ENCODE results near the gene TBX21. TPM values are rescaled to one million over a fixed set of nuclear protein-coding genes. Genes with fewer than 3 reads are reported as not detected.

Gene TBX21
- total RNA-seq, 2 experiments from 2014 or later, result 10.6 to 12.3 TPM

DNA sequence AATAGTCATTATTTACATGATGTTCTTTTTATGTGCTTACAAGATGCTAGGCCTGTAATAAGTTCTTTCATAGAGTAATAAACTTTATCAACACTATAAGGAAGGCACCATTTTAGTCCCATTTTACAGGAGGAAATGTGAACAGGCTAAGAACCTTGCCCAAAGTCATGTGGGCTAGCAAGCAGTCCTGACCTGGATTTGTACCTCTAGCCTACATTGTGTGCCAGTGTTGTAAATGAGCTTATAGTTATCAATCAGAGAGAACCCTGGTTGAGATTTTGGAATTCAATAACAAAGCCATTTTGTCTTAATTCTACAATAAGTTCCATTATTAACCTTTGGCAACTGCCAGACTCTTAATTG lies 45.7 kb upstream of the TBX21 start:
- Histone ChIP-seq H3K27ac (ENCODE audit: low read depth in 1 of 2, low read length in 2 of 2) (no peak overlapping the region), H3K4me3 (ENCODE audit: low read length) (no peak overlapping the region), H3K9me3 (ENCODE audit: control insufficient read depth in 1 of 2, insufficient read depth in 1 of 2, low read length in 2 of 2) (no peaks in the 10 kb centered on the region), H3K27me3 (ENCODE audit: control insufficient read depth in 1 of 2, insufficient read depth in 2 of 2, low read length in 2 of 2) (no peaks in the 10 kb centered on the region), H3K4me1 (ENCODE audit: insufficient read depth, low read length) (peaks cover 4% of the 10 kb centered on the region), H3K36me3 (ENCODE audit: insufficient read depth, low read length) (peaks cover 34% of the 10 kb centered on the region)
- POLR2A ChIA-PET, result interaction anchor here (1.1 to 1.3 kb wide), 2 partner anchors 11 to 38 kb away, joined by 4 to 7 read pairs; partner anchors contain the start of gene KPNB1
- intact Hi-C loops (cut with DNase I, micrococcal nuclease), result no loop called here
- no peak for DNase-seq
- ATAC-seq (ENCODE audit: poor library complexity), result no peak
- H3K4me1 Mint-ChIP-seq (ENCODE audit: low read depth), result no peaks in the 10 kb centered on the region
- H3K36me3 Mint-ChIP-seq (ENCODE audit: low read depth), result peaks cover 37% of the 10 kb centered on the region
- CTCF ChIA-PET, result interaction anchor here (0.8 to 1.8 kb wide), 2 partner anchors 23 to 156 kb away, joined by 3 to 4 read pairs; no protein-coding TSS in a partner anchor
- no peaks in the 10 kb centered on the region for H3K27me3 Mint-ChIP-seq
- no peak overlapping the region for H3K4me3 Mint-ChIP-seq
- no peak overlapping the region for H3K27ac Mint-ChIP-seq
- no peaks in the 10 kb centered on the region for H3K9me3 Mint-ChIP-seq
- TF ChIP-seq, protein P1, sequence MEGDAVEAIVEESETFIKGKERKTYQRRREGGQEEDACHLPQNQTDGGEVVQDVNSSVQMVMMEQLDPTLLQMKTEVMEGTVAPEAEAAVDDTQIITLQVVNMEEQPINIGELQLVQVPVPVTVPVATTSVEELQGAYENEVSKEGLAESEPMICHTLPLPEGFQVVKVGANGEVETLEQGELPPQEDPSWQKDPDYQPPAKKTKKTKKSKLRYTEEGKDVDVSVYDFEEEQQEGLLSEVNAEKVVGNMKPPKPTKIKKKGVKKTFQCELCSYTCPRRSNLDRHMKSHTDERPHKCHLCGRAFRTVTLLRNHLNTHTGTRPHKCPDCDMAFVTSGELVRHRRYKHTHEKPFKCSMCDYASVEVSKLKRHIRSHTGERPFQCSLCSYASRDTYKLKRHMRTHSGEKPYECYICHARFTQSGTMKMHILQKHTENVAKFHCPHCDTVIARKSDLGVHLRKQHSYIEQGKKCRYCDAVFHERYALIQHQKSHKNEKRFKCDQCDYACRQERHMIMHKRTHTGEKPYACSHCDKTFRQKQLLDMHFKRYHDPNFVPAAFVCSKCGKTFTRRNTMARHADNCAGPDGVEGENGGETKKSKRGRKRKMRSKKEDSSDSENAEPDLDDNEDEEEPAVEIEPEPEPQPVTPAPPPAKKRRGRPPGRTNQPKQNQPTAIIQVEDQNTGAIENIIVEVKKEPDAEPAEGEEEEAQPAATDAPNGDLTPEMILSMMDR (IDR thresholded peaks at IDR 0.05), result no peak

DNA sequence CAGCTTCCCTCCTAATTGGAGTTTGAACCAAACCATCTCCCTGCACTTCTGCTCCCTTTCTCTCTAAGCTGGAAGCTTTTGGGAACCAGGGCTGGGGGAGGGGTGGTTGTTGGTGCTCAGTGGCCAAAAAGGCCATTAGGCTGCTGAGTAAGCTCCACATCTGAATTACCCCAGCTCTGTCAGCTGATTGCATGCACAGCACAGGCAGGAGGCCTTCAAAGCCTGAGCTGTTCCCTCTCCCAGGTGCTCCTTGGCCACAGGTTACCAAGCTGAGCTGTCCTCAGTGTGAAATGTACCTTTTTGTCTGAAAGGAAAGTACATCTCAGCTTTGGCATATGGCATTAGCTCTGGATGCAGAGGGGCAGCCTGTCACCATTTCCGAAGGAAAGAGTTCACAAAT lies 45.3 kb upstream of the TBX21 start:
- Histone ChIP-seq H3K9me3 (ENCODE audit: control insufficient read depth in 1 of 2, insufficient read depth in 1 of 2, low read length in 2 of 2) (no peaks in the 10 kb centered on the region), H3K27ac (ENCODE audit: low read depth in 1 of 2, low read length in 2 of 2) (no peak overlapping the region), H3K4me1 (ENCODE audit: insufficient read depth, low read length) (peaks cover 9% of the 10 kb centered on the region), H3K4me3 (ENCODE audit: low read length) (no peak overlapping the region), H3K27me3 (ENCODE audit: control insufficient read depth in 1 of 2, insufficient read depth in 2 of 2, low read length in 2 of 2) (no peaks in the 10 kb centered on the region), H3K36me3 (ENCODE audit: insufficient read depth, low read length) (peaks cover 29% of the 10 kb centered on the region)
- Mint-ChIP-seq H3K27ac (no peak overlapping the region), H3K27me3 (no peaks in the 10 kb centered on the region), H3K4me1 (ENCODE audit: low read depth) (peaks cover under 1% of the 10 kb centered on the region), H3K36me3 (ENCODE audit: low read depth) (peaks cover 33% of the 10 kb centered on the region), H3K4me3 (no peak overlapping the region), H3K9me3 (no peaks in the 10 kb centered on the region)
- DNase-seq (no peak), ATAC-seq (ENCODE audit: poor library complexity) (no peak)
- TF ChIP-seq, protein P1 (IDR thresholded peaks at IDR 0.05), result no peak
- CTCF ChIA-PET, result interaction anchor here (0.8 to 1.8 kb wide), 2 partner anchors 24 to 155 kb away, joined by 3 to 4 read pairs; no protein-coding TSS in a partner anchor
- intact Hi-C loops (cut with DNase I, micrococcal nuclease), result no loop called here
- POLR2A ChIA-PET, result interaction anchor here (1.1 to 1.3 kb wide), 2 partner anchors 11 to 38 kb away, joined by 4 to 7 read pairs; partner anchors contain the start of gene KPNB1

DNA sequence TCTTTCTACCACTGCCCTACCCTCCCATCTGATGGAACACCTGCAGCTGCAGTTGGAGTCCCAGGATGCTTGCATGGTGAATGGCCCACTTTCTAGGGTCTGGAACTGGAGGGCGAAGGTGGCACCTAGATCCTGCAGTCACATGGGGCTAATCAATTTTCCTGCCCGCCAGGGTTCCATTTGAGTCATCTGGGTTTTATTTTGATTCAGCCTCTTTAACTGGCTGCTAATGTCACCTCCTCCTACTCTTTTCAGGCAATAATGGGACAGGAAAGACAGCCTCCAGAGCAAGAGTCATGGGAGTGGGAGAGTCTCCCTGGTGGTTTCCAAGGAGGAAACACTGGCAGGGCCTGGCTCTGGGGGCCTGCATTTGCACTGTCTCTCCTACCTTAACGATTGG lies 42.9 kb upstream of the TBX21 start:
- ChIA-PET POLR2A (no interaction called here), CTCF (no interaction called here)
- Mint-ChIP-seq H3K9me3 (no peaks in the 10 kb centered on the region), H3K4me3 (no peak overlapping the region), H3K27me3 (no peaks in the 10 kb centered on the region), H3K27ac (no peak overlapping the region), H3K4me1 (ENCODE audit: low read depth) (peaks cover 13% of the 10 kb centered on the region), H3K36me3 (ENCODE audit: low read depth) (peaks cover 10% of the 10 kb centered on the region)
- no peak for DNase-seq
- peaks cover 10% of the 10 kb centered on the region for H3K36me3 ChIP-seq (ENCODE audit: insufficient read depth, low read length)
- TF ChIP-seq, protein P1 (IDR thresholded peaks at IDR 0.05), result no peak
- H3K27me3 ChIP-seq (ENCODE audit: control insufficient read depth in 1 of 2, insufficient read depth in 2 of 2, low read length in 2 of 2), result no peaks in the 10 kb centered on the region
- H3K27ac ChIP-seq (ENCODE audit: low read depth in 1 of 2, low read length in 2 of 2), result no peak overlapping the region
- intact Hi-C loops (cut with DNase I, micrococcal nuclease), result no loop called here
- no peak for ATAC-seq (ENCODE audit: poor library complexity)
- peaks cover 20% of the 10 kb centered on the region for H3K4me1 ChIP-seq (ENCODE audit: insufficient read depth, low read length)
- H3K4me3 ChIP-seq (ENCODE audit: low read length), result no peak overlapping the region
- no peaks in the 10 kb centered on the region for H3K9me3 ChIP-seq (ENCODE audit: control insufficient read depth in 1 of 2, insufficient read depth in 1 of 2, low read length in 2 of 2)

Data from CD4-positive, alpha-beta T cell (primary cell).